Natural killer cell (primary cell): Measurements from ENCODE around the gene TRIM75. TPM values are rescaled to one million over a fixed set of nuclear protein-coding genes. Genes with fewer than 3 reads are reported as not detected.

Experiments used
- ATAC-seq, 3 donors: fragments of 150-1000 bp in 2 of 3; fragments of 200-7000 bp in 1 of 3; cut with Tn5 transposase; 1 replicate in 1 of 3; 2 replicates in 2 of 3; pipeline ENCODE4 v1.10.0; 2021; ENCODE audit warnings: mild to moderate bottlenecking in 2 of 3, moderate library complexity in 2 of 3
- DNase-seq, 2 donors: peaks; one replicate each; pipeline versions ENCODE4 v3.0.0 to v3.0.0-alpha.2; 2013 to 2021; ENCODE audit warnings: mixed read lengths in 1 of 2
- H3K27ac ChIP-seq: one replicate; pipeline ENCODE4 v1.5.1; 2013; ENCODE audit warnings: mild to moderate bottlenecking, low read length
- H3K27me3 ChIP-seq: one replicate; pipeline ENCODE4 v1.6.1; 2013; ENCODE audit warnings: low read length; ENCODE audit not compliant: control insufficient read depth, insufficient read depth
- H3K36me3 ChIP-seq: one replicate; pipeline ENCODE4 v1.6.1; 2013; ENCODE audit warnings: low read length; ENCODE audit not compliant: control insufficient read depth, insufficient read depth
- H3K4me1 ChIP-seq: one replicate; pipeline ENCODE4 v1.6.1; 2013; ENCODE audit warnings: low read length; ENCODE audit not compliant: control insufficient read depth, insufficient read depth
- H3K4me3 ChIP-seq: one replicate; pipeline ENCODE4 v1.5.1; 2013; ENCODE audit warnings: low read length
- H3K9me3 ChIP-seq: one replicate; pipeline ENCODE4 v1.6.1; 2013; ENCODE audit warnings: low read length; ENCODE audit not compliant: control insufficient read depth, insufficient read depth
- H3K27ac Mint-ChIP-seq, 2 donors: one replicate each; pipeline ENCODE4 v1.8.0; 2022; ENCODE audit warnings: mild to moderate bottlenecking in 2 of 2, mixed read lengths in 2 of 2, moderate library complexity in 1 of 2
- H3K27me3 Mint-ChIP-seq, 2 donors: one replicate each; pipeline ENCODE4 v1.8.0; 2022; ENCODE audit warnings: low read depth in 2 of 2, mixed read lengths in 2 of 2
- H3K36me3 Mint-ChIP-seq: one replicate; pipeline ENCODE4 v1.8.0; 2022; ENCODE audit warnings: mixed read lengths
- H3K4me1 Mint-ChIP-seq, 2 donors: one replicate each; pipeline ENCODE4 v1.8.0; 2022; ENCODE audit warnings: mixed read lengths in 2 of 2
- H3K4me3 Mint-ChIP-seq: one replicate; pipeline ENCODE4 v1.8.0; 2022; ENCODE audit warnings: mild to moderate bottlenecking, moderate library complexity, mixed read lengths
- H3K9me3 Mint-ChIP-seq, 2 donors: one replicate each; pipeline ENCODE4 v1.8.0; 2022; ENCODE audit warnings: mixed read lengths in 2 of 2
- CTCF ChIP-seq: fragments of 200-600 bp; IDR thresholded peaks from one replicate; pipeline ENCODE4 v1.8.0; 2022; ENCODE audit warnings: antibody characterized with exemption
- WGBS: methylation state at CpG from one replicate; pipeline ENCODE4 v1.1.7; 2013; ENCODE audit warnings: missing lambda C conversion rate; ENCODE audit not compliant: insufficient coverage; 5-methylcytosine and 5-hydroxymethylcytosine counted together
- intact Hi-C: fragments of 100-400 bp; cut with micrococcal nuclease; formaldehyde crosslinking; loops from one replicate; pipeline ENCODE4 v1.14.2; 2022
- total RNA-seq, 4 donors: library from RNA; stranded (reverse); fragments of 120-200 nt in 1 of 4; gene quantifications; one replicate each; pipeline versions ENCODE4 v1.2.3 to v1.2.4, GENCODE V29; 2013 to 2022

The TRIM75 gene
- total RNA-seq, 3 donors from 2014 or later (not counting 1 experiment from before 2014, with no cell fraction given), result not detected

GRCh38 chr4:165052627-165053026, 1.0 kb upstream of the TRIM75 start:
- Histone ChIP-seq H3K4me1 (no peaks in the 10 kb centered on the region), H3K4me3 (no peak overlapping the region), H3K36me3 (no peaks in the 10 kb centered on the region), H3K27me3 (no peaks in the 10 kb centered on the region), H3K27ac (no peak overlapping the region), H3K9me3 (no peaks in the 10 kb centered on the region)
- Mint-ChIP-seq H3K4me1 (no peaks in the 10 kb centered on the region), H3K27ac (no peak overlapping the region), H3K4me3 (no peak overlapping the region), H3K27me3 (no peaks in the 10 kb centered on the region), H3K36me3 (no peaks in the 10 kb centered on the region), H3K9me3 (no peaks in the 10 kb centered on the region)
- TF ChIP-seq CTCF, result no peak
- intact Hi-C loops, result no loop called here
- WGBS, result 88% methylated on average over 3 of the region's 3 CpGs
- DNase-seq (no peak), ATAC-seq (no peak)

- no peak for ATAC-seq
- no peak for DNase-seq
- Histone ChIP-seq H3K9me3 (no peaks in the 10 kb centered on the region), H3K36me3 (no peaks in the 10 kb centered on the region), H3K27me3 (no peaks in the 10 kb centered on the region), H3K27ac (no peak overlapping the region), H3K4me1 (no peaks in the 10 kb centered on the region), H3K4me3 (no peak overlapping the region)
- 89% methylated on average over 8 of the region's 9 CpGs for WGBS
- H3K27ac Mint-ChIP-seq, result no peak overlapping the region
- no peaks in the 10 kb centered on the region for H3K9me3 Mint-ChIP-seq
- no peak overlapping the region for H3K4me3 Mint-ChIP-seq
- intact Hi-C loops, result no loop called here
- H3K4me1 Mint-ChIP-seq, result no peaks in the 10 kb centered on the region
- H3K36me3 Mint-ChIP-seq, result no peaks in the 10 kb centered on the region
- TF ChIP-seq CTCF, result no peak
- H3K27me3 Mint-ChIP-seq, result no peaks in the 10 kb centered on the region
Observed at GRCh38 chr4:165055601-165056000, 1.9 kb downstream of the TRIM75 start.

- H3K4me1 Mint-ChIP-seq, result no peaks in the 10 kb centered on the region
- H3K27ac ChIP-seq, result no peak overlapping the region
- ATAC-seq, result no peak
- H3K9me3 ChIP-seq, result no peaks in the 10 kb centered on the region
- no peaks in the 10 kb centered on the region for H3K36me3 Mint-ChIP-seq
- no peak for DNase-seq
- no peak overlapping the region for H3K4me3 ChIP-seq
- intact Hi-C loops, result no loop called here
- H3K9me3 Mint-ChIP-seq, result no peaks in the 10 kb centered on the region
- no peaks in the 10 kb centered on the region for H3K4me1 ChIP-seq
- no peaks in the 10 kb centered on the region for H3K36me3 ChIP-seq
- no peak overlapping the region for H3K27ac Mint-ChIP-seq
- 86% methylated on average over 2 of the region's 2 CpGs for WGBS
- no peaks in the 10 kb centered on the region for H3K27me3 ChIP-seq
- no peak for TF ChIP-seq CTCF
- no peaks in the 10 kb centered on the region for H3K27me3 Mint-ChIP-seq
- no peak overlapping the region for H3K4me3 Mint-ChIP-seq
Observed at GRCh38 chr4:165058666-165059065, 5.0 kb downstream of the TRIM75 start.

- DNase-seq (no peak), ATAC-seq (no peak)
- Mint-ChIP-seq H3K36me3 (no peaks in the 10 kb centered on the region), H3K27me3 (no peaks in the 10 kb centered on the region), H3K9me3 (no peaks in the 10 kb centered on the region), H3K27ac (no peak overlapping the region), H3K4me1 (no peaks in the 10 kb centered on the region), H3K4me3 (no peak overlapping the region)
- TF ChIP-seq CTCF, result no peak
- no peak overlapping the region for H3K27ac ChIP-seq
- 90% methylated on average over 4 of the region's 4 CpGs for WGBS
- no peaks in the 10 kb centered on the region for H3K9me3 ChIP-seq
- H3K4me1 ChIP-seq, result no peaks in the 10 kb centered on the region
- intact Hi-C loops, result no loop called here
- H3K36me3 ChIP-seq, result no peaks in the 10 kb centered on the region
- no peaks in the 10 kb centered on the region for H3K27me3 ChIP-seq
- H3K4me3 ChIP-seq, result no peak overlapping the region
Observed at GRCh38 chr4:165059386-165059785, 5.7 kb downstream of the TRIM75 start.
